HG02970 (cell line): ENCODE data around the gene TMC6.
A peak's percentile ranks its signal among the peaks of the same experiment; 100 is the strongest.
"Not testable (repeated sequence)": the region's sequence is repeated elsewhere in the genome, so short reads cannot be mapped to it uniquely, and the experiment has no call there.

Experiments used
- ATAC-seq: cut with Tn5 transposase; IDR thresholded peaks from one replicate; pipeline ENCODE4 v1.9.1; 2021; ENCODE audit warnings: mild to moderate bottlenecking, moderate library complexity, moderate number of reproducible peaks; ENCODE audit not compliant: unreplicated experiment, low FRiP score

Gene TMC6, protein sequence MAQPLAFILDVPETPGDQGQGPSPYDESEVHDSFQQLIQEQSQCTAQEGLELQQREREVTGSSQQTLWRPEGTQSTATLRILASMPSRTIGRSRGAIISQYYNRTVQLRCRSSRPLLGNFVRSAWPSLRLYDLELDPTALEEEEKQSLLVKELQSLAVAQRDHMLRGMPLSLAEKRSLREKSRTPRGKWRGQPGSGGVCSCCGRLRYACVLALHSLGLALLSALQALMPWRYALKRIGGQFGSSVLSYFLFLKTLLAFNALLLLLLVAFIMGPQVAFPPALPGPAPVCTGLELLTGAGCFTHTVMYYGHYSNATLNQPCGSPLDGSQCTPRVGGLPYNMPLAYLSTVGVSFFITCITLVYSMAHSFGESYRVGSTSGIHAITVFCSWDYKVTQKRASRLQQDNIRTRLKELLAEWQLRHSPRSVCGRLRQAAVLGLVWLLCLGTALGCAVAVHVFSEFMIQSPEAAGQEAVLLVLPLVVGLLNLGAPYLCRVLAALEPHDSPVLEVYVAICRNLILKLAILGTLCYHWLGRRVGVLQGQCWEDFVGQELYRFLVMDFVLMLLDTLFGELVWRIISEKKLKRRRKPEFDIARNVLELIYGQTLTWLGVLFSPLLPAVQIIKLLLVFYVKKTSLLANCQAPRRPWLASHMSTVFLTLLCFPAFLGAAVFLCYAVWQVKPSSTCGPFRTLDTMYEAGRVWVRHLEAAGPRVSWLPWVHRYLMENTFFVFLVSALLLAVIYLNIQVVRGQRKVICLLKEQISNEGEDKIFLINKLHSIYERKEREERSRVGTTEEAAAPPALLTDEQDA

GRCh38 chr17:78128551-78129350 is at the start of gene TMC6:
TSS of gene TMC6 (minus strand) at chr17:78128755. CDS start at chr17:78126832, 1,923 bp downstream.
- no peak for ATAC-seq

DNA sequence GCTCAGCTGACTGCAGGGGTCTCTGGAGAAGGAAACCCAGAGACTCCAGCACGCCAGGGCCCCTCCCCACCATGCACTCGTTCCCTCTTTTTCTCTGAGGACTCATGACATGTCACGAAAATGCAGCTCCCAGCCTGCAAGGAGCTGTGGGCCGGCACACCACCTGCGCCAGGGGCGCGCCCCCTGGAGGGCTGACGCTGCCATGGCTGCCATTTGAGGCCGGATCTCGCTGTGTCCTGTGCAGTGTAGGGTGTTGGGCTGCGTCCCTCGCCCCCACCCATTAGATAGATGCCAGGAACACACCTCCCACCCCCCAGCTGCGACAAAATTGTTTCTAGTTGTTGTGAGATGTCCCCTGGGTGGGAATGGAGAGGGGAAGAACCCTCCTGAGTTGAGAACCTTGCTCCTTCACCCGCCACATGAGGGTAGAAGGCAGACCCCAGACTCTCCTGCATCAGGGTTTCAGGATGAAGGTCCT is 48.0 kb upstream of the TMC6 start:
- no peak for ATAC-seq

- ATAC-seq = no peak
Measured at GRCh38 chr17:78175643-78175981, 47.1 kb upstream of the TMC6 start.

DNA sequence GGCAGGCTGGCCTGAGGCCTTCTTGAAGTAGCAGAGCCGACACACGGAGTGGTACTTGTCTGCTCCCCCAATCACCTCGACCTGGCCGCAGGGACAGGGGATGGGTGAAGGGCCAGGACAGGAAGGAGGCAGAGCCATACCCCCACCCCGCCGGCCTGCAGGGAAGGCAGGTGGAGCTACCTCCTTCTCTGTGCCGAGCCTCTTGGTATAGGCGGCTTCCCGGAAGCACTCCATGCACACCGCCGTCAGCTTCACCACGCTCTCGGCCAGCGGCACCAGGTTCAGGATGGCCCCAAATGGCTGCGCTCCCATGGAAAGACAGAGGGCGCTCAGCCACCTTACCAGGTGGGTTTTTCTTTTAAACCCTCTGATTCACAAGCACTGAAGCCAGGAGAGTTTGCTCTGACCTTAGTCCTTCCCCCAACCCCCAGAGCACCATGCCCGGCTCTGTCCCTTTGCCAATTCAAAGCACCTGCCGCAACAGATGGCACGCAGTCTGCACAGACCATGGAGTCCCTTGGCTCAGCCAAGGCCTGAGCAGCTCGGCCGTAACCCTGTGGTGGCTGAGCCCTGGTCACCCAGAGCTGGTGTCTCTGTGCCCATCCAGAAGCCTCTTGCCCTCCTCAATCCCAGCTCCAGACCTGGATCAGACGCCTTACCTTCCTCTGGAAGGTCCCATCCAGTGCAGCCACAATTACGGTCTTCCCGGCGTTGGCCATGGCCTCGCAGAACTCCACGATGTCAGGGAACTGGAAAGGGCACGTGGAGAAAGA is 46.5 kb upstream of the TMC6 start:
- ATAC-seq = no peak

DNA sequence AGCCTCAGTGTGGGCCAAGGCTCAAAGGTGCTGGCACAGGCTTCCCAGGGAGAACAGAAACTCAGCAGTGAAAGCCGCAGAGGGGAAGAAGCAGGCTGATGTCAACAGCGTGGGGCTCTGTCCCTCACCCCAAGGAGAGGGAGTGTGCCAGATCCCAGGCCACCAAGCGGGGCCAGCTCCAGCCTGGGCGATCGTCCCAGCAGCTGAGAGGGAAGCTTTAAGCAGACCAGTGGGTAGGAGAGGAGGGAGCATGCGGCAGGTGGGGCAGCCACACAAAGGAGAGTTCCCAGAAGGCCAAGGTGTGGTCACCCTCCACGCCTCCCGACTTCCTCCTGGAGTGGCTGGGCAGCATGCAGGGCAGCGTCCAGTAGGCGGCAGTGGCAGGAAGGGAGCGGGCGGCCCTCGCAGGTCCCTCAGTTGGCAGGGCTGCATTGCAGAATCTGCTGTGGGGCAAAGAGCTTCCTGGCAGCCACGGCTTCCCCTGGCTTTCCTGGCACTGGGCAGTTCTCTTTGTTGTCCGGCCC is 45.9 kb upstream of the TMC6 start:
- ATAC-seq = no peak

DNA sequence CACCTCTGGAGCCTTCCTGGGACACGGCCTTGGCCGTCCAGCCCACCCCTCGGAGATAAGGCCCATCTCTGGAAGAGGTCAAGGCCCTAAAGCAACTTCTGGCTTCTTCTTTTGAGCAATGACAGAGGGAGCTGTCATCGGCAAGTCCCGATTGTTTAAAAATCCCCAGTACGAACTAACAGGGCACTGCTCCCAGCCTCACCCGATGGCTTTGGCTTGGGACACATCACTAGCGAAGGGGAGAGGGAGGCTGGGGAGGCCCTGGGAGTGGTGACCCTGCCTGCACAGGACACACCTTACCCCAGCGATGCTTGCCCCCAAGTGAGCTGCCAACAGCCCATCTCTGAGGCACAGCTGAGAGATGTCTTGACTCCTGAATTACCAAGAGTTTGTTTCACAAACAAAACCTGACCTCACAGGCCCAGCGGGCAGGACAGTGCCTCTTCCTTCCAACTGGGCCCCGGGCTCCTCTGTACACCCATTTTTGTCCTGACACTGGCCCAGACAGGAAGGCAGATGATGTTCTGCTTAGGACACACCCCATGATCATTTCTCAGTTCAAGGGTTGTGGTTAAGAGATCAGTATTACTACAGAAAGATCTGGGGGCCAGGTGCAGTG is 44.7 kb upstream of the TMC6 start:
- ATAC-seq = no peak

DNA sequence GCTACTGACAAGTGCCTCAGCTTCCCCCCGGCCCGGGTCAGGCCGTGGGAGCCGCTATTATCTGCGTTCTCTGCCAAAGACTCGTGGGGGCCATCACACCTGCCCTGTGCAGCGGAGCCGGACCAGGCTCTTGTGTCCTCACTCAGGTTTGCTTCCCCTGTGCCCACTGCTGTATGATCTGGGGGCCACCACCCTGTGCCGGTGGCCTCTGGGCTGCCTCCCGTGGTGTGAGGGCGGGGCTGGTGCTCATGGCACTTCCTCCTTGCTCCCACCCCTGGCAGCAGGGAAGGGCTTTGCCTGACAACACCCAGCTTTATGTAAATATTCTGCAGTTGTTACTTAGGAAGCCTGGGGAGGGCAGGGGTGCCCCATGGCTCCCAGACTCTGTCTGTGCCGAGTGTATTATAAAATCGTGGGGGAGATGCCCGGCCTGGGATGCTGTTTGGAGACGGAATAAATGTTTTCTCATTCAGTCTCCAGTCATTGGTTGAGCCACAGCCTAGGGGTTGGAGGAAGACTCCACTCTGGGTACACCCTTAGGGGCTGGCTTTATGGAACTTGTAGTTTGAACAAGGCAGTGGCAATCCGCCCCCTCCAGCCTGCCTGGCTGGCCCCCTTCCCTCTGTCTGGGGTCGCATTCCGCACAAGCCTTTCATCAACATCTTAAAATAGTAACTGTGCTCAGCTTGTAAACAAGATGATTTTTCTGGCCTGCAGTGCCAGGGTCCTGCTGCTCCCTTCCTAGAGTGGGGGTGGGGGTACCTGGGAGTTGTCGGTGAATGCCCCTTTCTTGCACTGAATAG is 43.9 kb upstream of the TMC6 start:
- ATAC-seq = no peak

DNA sequence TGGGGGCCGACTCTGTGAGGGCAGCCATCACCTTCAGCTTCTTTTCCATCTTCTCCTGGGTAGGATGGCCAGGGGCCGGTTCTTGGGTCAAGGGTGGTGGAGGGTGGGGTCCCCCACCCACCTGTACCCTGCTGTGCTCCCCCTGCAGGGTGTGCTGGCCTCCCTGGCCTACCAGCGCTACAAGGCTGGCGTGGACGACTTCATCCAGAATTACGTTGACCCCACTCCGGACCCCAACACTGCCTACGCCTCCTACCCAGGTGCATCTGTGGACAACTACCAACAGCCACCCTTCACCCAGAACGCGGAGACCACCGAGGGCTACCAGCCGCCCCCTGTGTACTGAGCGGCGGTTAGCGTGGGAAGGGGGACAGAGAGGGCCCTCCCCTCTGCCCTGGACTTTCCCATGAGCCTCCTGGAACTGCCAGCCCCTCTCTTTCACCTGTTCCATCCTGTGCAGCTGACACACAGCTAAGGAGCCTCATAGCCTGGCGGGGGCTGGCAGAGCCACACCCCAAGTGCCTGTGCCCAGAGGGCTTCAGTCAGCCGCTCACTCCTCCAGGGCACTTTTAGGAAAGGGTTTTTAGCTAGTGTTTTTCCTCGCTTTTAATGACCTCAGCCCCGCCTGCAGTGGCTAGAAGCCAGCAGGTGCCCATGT is 43.2 kb upstream of the TMC6 start:
- ATAC-seq = not testable (repeated sequence)

- ATAC-seq = no peak
Measured at GRCh38 chr17:78170692-78171590, 42.4 kb upstream of the TMC6 start.

DNA sequence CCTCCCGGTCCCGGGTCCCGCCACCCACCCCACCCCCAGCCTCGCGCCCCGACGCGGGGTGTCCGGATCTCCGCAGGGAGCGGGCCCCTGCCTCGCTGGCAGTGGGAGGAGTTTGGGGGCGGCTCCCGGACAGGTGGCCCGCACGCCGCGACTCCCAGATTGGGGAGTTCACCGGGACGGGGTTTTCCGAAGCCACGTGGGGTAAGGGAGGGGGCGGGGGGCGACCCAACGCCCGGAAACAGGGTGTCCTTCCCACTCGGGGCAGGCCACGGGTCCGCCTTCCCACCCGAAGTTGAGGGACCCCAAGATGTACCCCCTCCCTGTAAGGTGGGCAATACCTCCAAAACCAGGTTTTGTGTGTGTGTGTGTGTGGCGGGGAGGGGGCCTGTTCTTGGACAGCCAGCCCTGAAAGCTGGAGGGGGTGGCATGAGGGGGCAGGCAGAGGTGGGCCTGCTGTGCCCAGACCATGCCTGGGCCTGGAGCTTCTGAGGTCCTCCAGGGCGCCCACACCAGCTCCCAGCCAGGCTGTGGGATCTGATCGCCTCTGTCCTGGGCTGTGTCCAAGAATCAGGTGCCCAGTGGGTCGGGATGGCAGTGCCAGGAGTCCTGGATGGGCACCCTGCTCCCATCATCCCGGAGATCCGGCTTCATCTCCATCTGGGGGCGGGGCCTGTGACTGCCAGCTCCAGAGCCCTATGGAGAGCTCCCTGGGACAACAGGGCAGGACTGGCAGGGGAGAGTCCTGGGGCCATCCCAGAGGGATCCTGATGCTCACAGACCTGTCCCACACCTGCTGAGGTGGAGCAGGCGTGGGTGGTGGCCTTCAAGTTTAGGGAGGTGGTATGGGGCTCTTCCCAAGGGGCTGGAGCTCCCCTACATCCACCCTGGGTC is 40.6 kb upstream of the TMC6 start:
- peak; percentile 29 for ATAC-seq

DNA sequence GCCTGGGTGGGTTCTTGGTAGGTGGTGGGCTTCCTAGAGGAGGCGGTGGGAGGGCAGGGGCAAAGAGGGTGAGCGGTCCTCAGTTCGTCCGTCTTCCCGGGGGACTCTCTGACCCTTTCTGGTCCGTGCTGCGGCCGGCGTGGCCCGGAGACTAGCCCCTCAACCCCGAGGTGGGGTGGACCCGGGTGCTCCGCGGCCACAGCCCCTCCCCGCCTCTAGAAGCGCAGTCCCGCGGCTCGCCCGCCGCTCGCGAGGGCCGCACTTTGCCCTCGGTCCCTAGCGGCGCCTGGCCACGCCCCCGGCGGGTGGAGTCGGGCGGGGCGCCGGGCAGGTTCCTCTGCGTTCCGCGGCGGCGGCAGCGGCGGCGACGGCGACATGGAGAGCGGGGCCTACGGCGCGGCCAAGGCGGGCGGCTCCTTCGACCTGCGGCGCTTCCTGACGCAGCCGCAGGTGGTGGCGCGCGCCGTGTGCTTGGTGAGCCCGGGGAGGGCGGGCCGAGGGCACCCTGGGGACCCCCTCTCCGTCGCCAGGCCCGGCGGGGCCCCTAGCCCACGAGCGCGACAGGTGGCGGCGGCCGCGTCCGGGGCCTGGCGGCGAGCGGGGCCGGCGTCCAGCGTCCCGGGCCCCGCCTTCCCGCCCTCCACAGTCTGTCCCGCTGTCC is 39.8 kb upstream of the TMC6 start, which contains the start of gene SYNGR2:
SYNGR2 (plus strand) TSS at position 340 of the 661 bp plus-strand sequence; CDS start at position 376, 36 bp downstream.
- ATAC-seq = peak; percentile 54

DNA sequence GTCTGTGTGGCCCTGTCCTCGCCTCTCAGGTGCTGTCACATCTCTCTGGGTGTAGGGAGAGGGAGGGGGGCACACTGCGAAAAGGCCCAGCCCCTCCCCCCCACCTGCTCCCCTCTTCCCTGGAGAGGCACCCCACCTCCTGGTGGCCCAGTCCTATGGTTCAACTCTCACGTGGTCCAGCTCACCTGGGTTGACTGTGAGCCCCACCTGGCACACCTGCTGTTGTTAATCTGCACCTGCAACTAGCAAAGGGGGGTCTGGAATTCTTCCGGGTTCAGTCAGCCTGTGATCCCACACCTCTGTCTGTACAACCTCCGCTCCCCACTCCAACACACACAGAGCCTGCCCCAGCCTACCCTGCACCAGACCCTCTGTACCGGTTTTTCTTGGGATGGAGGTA is 37.9 kb upstream of the TMC6 start:
- ATAC-seq = no peak

GRCh38 chr17:78164748-78165607 is 36.4 kb upstream of the TMC6 start:
- ATAC-seq = no peak

DNA sequence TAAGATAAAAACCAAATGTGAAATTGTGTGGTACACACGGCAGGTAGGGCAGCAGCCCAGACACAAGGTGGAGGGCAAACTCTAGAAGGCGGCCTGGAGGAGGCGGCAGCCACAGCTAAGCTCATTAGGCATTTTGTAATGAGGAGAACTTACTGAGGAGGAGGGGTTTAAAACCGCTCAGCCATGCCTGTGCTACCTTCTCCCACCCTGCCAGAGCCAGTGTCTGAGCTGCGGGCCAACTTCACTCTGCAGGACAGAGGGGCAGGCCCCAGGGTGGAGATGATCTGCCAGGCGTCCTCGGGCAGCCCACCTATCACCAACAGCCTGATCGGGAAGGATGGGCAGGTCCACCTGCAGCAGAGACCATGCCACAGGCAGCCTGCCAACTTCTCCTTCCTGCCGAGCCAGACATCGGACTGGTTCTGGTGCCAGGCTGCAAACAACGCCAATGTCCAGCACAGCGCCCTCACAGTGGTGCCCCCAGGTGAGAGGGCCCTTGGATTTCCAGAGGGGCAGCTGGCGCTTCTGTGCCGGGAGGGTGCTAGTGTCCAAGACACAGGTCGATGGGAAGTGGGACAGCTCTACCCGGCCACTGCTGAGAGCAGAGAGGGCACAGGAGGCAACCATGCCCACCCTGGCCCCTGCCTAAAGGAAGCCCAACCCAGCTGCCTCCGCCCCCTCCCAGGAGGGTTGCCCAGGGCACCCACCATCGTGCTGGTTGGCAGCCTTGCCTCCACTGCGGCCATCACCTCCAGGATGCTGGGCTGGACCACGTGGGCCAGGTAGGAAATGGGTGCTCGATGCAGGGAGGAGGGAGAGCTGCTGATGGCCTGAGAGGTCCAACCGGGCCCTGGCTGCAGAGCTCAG is 35.6 kb upstream of the TMC6 start:
- ATAC-seq = no peak
